Measurements from ENCODE around the gene STX8. TPM values are rescaled to one million over a fixed set of nuclear protein-coding genes. Genes with fewer than 3 reads are reported as not detected.

STX8 gene
- total RNA-seq, 2 donors from 2014 or later = 46.6 to 72.4 TPM

- no peaks in the 10 kb centered on the region for H3K9me3 ChIP-seq
- intact Hi-C loops (cut with DNase I) = no loop called here
- H3K27ac ChIP-seq = no peak overlapping the region
- H3K36me3 ChIP-seq = no peaks in the 10 kb centered on the region
- no peak overlapping the region for H3K4me3 ChIP-seq
- no peak for DNase-seq (ENCODE audit: low spot score)
- TF ChIP-seq, protein P1, sequence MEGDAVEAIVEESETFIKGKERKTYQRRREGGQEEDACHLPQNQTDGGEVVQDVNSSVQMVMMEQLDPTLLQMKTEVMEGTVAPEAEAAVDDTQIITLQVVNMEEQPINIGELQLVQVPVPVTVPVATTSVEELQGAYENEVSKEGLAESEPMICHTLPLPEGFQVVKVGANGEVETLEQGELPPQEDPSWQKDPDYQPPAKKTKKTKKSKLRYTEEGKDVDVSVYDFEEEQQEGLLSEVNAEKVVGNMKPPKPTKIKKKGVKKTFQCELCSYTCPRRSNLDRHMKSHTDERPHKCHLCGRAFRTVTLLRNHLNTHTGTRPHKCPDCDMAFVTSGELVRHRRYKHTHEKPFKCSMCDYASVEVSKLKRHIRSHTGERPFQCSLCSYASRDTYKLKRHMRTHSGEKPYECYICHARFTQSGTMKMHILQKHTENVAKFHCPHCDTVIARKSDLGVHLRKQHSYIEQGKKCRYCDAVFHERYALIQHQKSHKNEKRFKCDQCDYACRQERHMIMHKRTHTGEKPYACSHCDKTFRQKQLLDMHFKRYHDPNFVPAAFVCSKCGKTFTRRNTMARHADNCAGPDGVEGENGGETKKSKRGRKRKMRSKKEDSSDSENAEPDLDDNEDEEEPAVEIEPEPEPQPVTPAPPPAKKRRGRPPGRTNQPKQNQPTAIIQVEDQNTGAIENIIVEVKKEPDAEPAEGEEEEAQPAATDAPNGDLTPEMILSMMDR (IDR thresholded peaks at IDR 0.05) = no peak
- no peaks in the 10 kb centered on the region for H3K4me1 ChIP-seq (replicated peaks)
- 52% methylated on average over 6 of the region's 6 CpGs for WGBS
- no peaks in the 10 kb centered on the region for H3K27me3 ChIP-seq (replicated peaks; ENCODE audit: insufficient read depth)
Observed at GRCh38 chr17:9255833-9256232, 319.8 kb downstream of the STX8 start.

- intact Hi-C loops (cut with DNase I) = no loop called here
- no peaks in the 10 kb centered on the region for H3K27me3 ChIP-seq (replicated peaks; ENCODE audit: insufficient read depth)
- TF ChIP-seq POLR2A (IDR thresholded peaks at IDR 0.05) (no peak), POLR2AphosphoS5 (IDR thresholded peaks at IDR 0.05) (no peak)
- TF ChIP-seq, protein P1 (IDR thresholded peaks at IDR 0.05) = no peak
Observed at GRCh38 chr17:9254841-9255240, 320.8 kb downstream of the STX8 start.

GRCh38 chr17:9253308-9253707 is 322.3 kb downstream of the STX8 start:
- intact Hi-C loops (cut with DNase I) = no loop called here

More at GRCh38 chr17:9254841-9255240, 320.8 kb downstream of the STX8 start:
- DNase-seq (ENCODE audit: low spot score) = no peak
- H3K4me1 ChIP-seq (replicated peaks) = no peaks in the 10 kb centered on the region
- 48% methylated on average over 2 of the region's 2 CpGs for WGBS
- H3K27ac ChIP-seq = no peak overlapping the region
- H3K4me3 ChIP-seq = no peak overlapping the region
- no peaks in the 10 kb centered on the region for H3K9me3 ChIP-seq
- H3K36me3 ChIP-seq = no peaks in the 10 kb centered on the region

DNA sequence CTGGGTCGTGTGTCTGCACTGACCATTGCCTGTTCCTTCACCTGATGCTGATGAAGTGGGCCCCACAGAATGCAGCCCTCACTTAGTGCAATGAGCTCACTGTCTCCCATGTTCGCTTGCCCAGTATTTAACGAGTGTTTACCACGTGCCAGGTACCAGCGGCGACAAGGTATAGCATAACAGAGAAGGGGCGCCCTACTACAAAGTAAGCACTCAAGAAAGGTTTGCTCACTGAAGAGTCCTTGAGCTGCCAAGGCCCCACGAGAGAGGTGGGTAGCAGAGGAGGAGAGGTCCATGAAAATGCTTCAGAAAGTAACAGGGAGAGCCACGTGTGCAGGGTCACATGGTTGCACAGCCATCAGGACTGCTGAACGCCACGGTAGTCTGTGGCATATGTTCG is 324.3 kb downstream of the STX8 start:
- no peak overlapping the region for H3K4me3 ChIP-seq
- no peaks in the 10 kb centered on the region for H3K27me3 ChIP-seq (replicated peaks; ENCODE audit: insufficient read depth)
- no peak for DNase-seq (ENCODE audit: low spot score)
- no peaks in the 10 kb centered on the region for H3K9me3 ChIP-seq
- H3K4me1 ChIP-seq (replicated peaks) = no peaks in the 10 kb centered on the region
- TF ChIP-seq POLR2AphosphoS5 (IDR thresholded peaks at IDR 0.05) = no peak
- no peak for TF ChIP-seq POLR2A (IDR thresholded peaks at IDR 0.05)
- TF ChIP-seq, protein P1 (IDR thresholded peaks at IDR 0.05) = no peak
- intact Hi-C loops (cut with DNase I) = no loop called here
- H3K27ac ChIP-seq = no peak overlapping the region
- H3K36me3 ChIP-seq = no peaks in the 10 kb centered on the region
- WGBS = 70% methylated on average over 12 of the region's 12 CpGs

More at GRCh38 chr17:9253308-9253707, 322.3 kb downstream of the STX8 start:
- TF ChIP-seq POLR2AphosphoS5 (IDR thresholded peaks at IDR 0.05) (no peak), POLR2A (IDR thresholded peaks at IDR 0.05) (no peak)
- TF ChIP-seq, protein P1 (IDR thresholded peaks at IDR 0.05) = no peak
- WGBS = 94% methylated on average over 3 of the region's 3 CpGs
- Histone ChIP-seq H3K4me3 (no peak overlapping the region), H3K9me3 (no peaks in the 10 kb centered on the region), H3K27me3 (replicated peaks; ENCODE audit: insufficient read depth) (no peaks in the 10 kb centered on the region), H3K36me3 (no peaks in the 10 kb centered on the region), H3K4me1 (replicated peaks) (no peaks in the 10 kb centered on the region), H3K27ac (no peak overlapping the region)
- no peak for DNase-seq (ENCODE audit: low spot score)

GRCh38 chr17:9249245-9249953 is 326.2 kb downstream of the STX8 start:
- intact Hi-C loops (cut with DNase I) = no loop called here
- DNase-seq (ENCODE audit: low spot score) = no peak
- H3K27ac ChIP-seq = no peak overlapping the region
- no peaks in the 10 kb centered on the region for H3K27me3 ChIP-seq (replicated peaks; ENCODE audit: insufficient read depth)
- H3K4me1 ChIP-seq (replicated peaks) = no peaks in the 10 kb centered on the region
- no peaks in the 10 kb centered on the region for H3K36me3 ChIP-seq
- TF ChIP-seq POLR2A (IDR thresholded peaks at IDR 0.05) = no peak
- no peak for TF ChIP-seq POLR2AphosphoS5 (IDR thresholded peaks at IDR 0.05)
- TF ChIP-seq, protein P1 (IDR thresholded peaks at IDR 0.05) = no peak
- 83% methylated on average over 21 of the region's 21 CpGs for WGBS
- H3K4me3 ChIP-seq = no peak overlapping the region
- H3K9me3 ChIP-seq = no peaks in the 10 kb centered on the region

Data from prostate gland (tissue), 2 donors.